ENCODE data around the gene GPR141.
A peak's percentile ranks its signal among the peaks of the same experiment; 100 is the strongest.

GPR141 gene

DNA sequence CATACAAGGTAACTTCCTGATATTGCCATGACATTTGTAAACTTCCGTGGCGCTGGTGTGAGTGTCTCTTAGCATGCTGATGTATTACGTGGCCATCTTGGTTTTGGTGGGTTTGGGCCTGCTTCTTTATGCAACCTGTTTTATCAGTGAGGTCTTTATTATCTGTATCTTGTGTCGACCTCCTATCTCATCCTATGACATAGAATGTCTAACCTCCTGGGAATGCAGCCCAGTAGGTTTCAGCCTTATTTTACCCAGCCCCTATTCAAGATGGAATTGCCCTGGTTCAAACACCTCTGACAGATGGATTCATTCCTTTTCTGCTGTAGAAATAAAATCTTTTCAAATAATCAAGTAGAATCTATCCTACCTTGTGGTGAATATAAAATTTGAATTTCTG lies 23.0 kb upstream of the GPR141 start:
- Histone ChIP-seq H3K36me3 (replicated peaks; ENCODE audit: low read depth, low read length) (no peaks in the 10 kb centered on the region), H3K9me3 (ENCODE audit: insufficient read depth, low read length) (no peaks in the 10 kb centered on the region), H3K4me3 (ENCODE audit: low read length) (no peak overlapping the region), H3K4me1 (ENCODE audit: low read length) (peaks cover 15% of the 10 kb centered on the region), H3K4me2 (ENCODE audit: low read length) (no peak overlapping the region), H3K9ac (ENCODE audit: low read length) (no peak overlapping the region), H2AFZ (ENCODE audit: low read depth, low read length) (no peak overlapping the region), H3K27ac (ENCODE audit: low read length) (no peak overlapping the region), H3K27me3 (ENCODE audit: low read depth, low read length) (peaks cover 35% of the 10 kb centered on the region), H4K20me1 (ENCODE audit: insufficient read depth, low read length) (no peaks in the 10 kb centered on the region), H3K79me2 (ENCODE audit: low read length) (no peaks in the 10 kb centered on the region)
- no peak for TF ChIP-seq CTCF (IDR thresholded peaks at IDR 0.05; ENCODE audit: low read depth, low read length)
- TF ChIP-seq EZH2phosphoT487 (IDR thresholded peaks at IDR 0.05; ENCODE audit: low read depth): no peak

DNA sequence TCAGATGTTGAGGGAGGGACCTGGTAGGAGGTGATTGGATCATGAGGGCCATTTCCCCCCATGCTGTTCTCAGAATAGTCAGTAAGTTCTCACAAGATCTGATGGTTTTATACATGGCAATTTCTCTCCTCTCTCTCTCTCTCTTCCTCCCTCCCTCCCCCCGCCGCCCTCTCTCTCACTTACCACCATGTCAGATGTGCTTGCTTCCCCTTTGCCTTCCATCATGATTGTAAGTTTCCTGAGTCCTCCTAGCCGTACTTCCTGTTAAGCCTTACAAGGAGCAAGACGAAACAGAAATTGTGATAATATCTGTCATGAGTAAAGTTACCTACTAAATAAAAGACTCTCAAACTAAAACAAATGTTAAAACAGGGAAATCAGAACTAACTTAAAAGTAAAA lies 19.9 kb upstream of the GPR141 start:
- no peak overlapping the region for H3K27ac ChIP-seq (ENCODE audit: low read length)

DNA sequence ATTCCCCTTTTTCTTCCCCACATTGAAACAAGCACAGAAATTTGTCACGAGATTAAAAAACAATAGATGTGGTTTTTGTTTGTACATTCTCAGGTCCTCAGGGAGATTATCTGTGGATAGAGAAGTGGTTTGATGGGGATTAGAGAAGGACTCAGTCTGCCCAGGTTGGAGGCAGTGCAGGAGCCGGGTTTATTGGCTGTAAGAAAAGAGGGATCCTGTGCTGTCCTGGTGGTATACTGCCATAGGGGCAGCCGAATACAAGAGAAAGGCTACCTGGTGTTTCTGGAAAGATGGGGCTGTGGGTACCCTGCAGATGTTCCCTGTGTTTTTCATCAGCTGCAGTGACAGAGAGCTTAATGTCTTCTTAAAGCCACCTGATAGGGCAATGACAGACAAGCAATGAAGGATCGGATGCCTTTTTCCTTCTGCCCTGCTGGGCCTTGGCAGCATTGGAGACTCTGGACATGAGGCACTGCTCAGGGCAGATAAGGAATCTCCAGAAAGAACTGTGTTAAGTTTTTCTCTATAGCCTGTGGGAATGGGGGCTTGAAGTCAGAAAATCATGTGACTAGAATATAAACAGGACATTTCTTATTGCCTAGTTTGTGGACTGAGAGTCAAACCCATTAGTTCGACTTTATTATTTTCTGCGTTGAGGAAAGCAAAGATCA lies 18.1 kb upstream of the GPR141 start:
- H2AFZ ChIP-seq (ENCODE audit: low read depth, low read length): no peak overlapping the region

More for the DNA sequence above, 19.9 kb upstream of the GPR141 start:
- H2AFZ ChIP-seq (ENCODE audit: low read depth, low read length): 0 out of 2 replicates have a peak overlapping the region, but pooled peaks have one; percentile 39
- H3K9me3 ChIP-seq (ENCODE audit: insufficient read depth, low read length): no peaks in the 10 kb centered on the region
- H3K27me3 ChIP-seq (ENCODE audit: low read depth, low read length): peaks cover 32% of the 10 kb centered on the region
- H3K9ac ChIP-seq (ENCODE audit: low read length): no peak overlapping the region
- no peak overlapping the region for H3K4me3 ChIP-seq (ENCODE audit: low read length)
- no peaks in the 10 kb centered on the region for H4K20me1 ChIP-seq (ENCODE audit: insufficient read depth, low read length)
- no peaks in the 10 kb centered on the region for H3K79me2 ChIP-seq (ENCODE audit: low read length)
- TF ChIP-seq CTCF (IDR thresholded peaks at IDR 0.05; ENCODE audit: low read depth, low read length): no peak
- TF ChIP-seq EZH2phosphoT487 (IDR thresholded peaks at IDR 0.05; ENCODE audit: low read depth): no peak
- H3K4me1 ChIP-seq (ENCODE audit: low read length): peaks cover 7% of the 10 kb centered on the region; the same call in 1 of the 2 replicates
- H3K36me3 ChIP-seq (replicated peaks; ENCODE audit: low read depth, low read length): no peaks in the 10 kb centered on the region
- 0 out of 2 replicates have a peak overlapping the region, but pooled peaks have one; percentile 3 for H3K4me2 ChIP-seq (ENCODE audit: low read length)

More for the DNA sequence above, 18.1 kb upstream of the GPR141 start:
- H3K9me3 ChIP-seq (ENCODE audit: insufficient read depth, low read length): no peaks in the 10 kb centered on the region
- no peaks in the 10 kb centered on the region for H3K36me3 ChIP-seq (replicated peaks; ENCODE audit: low read depth, low read length)
- peaks cover 44% of the 10 kb centered on the region for H3K27me3 ChIP-seq (ENCODE audit: low read depth, low read length)
- H3K4me3 ChIP-seq (ENCODE audit: low read length): no peak overlapping the region
- no peak overlapping the region for H3K9ac ChIP-seq (ENCODE audit: low read length)
- H3K27ac ChIP-seq (ENCODE audit: low read length): no peak overlapping the region
- TF ChIP-seq CTCF (IDR thresholded peaks at IDR 0.05; ENCODE audit: low read depth, low read length): no peak
- no peak for TF ChIP-seq EZH2phosphoT487 (IDR thresholded peaks at IDR 0.05; ENCODE audit: low read depth)
- no peaks in the 10 kb centered on the region for H4K20me1 ChIP-seq (ENCODE audit: insufficient read depth, low read length)
- no peaks in the 10 kb centered on the region for H3K79me2 ChIP-seq (ENCODE audit: low read length)
- H3K4me1 ChIP-seq (ENCODE audit: low read length): peaks cover 7% of the 10 kb centered on the region; the same call in 1 of the 2 replicates
- H3K4me2 ChIP-seq (ENCODE audit: low read length): no peak overlapping the region
